ENCODE data around the gene LRRC28. TPM values are rescaled to one million over a fixed set of nuclear protein-coding genes. Genes with fewer than 3 reads are reported as not detected.

LRRC28 gene
- total RNA-seq, 2 experiments from 2014 or later: 15.8 to 18.9 TPM

- H3K27ac Mint-ChIP-seq: no peak overlapping the region
- H3K4me1 Mint-ChIP-seq (ENCODE audit: low read depth): peaks cover 46% of the 10 kb centered on the region
- H3K27me3 Mint-ChIP-seq (ENCODE audit: low read depth): no peaks in the 10 kb centered on the region
- CTCF ChIA-PET: interaction anchor here (0.7 kb wide), 1 partner anchor 157 kb away, joined by 3 read pairs; no protein-coding TSS in a partner anchor
- H3K4me3 Mint-ChIP-seq: no peak overlapping the region
- DNase-seq: no peak
- H3K36me3 Mint-ChIP-seq (ENCODE audit: low read depth): no peaks in the 10 kb centered on the region
- H3K9me3 Mint-ChIP-seq: no peaks in the 10 kb centered on the region
- intact Hi-C loops (cut with micrococcal nuclease): loop anchor here (5.0 to 10.0 kb wide), 3 partner anchors 138 to 415 kb away; partner anchors contain the start of gene MEF2A
Observed at GRCh38 chr15:99429681-99430081, 178.4 kb downstream of the LRRC28 start.

GRCh38 chr15:99430881-99431401 lies 179.7 kb downstream of the LRRC28 start:
- Mint-ChIP-seq H3K27me3 (ENCODE audit: low read depth) (no peaks in the 10 kb centered on the region), H3K4me1 (ENCODE audit: low read depth) (peaks cover 48% of the 10 kb centered on the region), H3K36me3 (ENCODE audit: low read depth) (no peaks in the 10 kb centered on the region), H3K27ac (no peak overlapping the region), H3K9me3 (no peaks in the 10 kb centered on the region), H3K4me3 (no peak overlapping the region)
- intact Hi-C loops (cut with micrococcal nuclease): no loop called here
- CTCF ChIA-PET: no interaction called here
- DNase-seq: no peak

GRCh38 chr15:99431661-99432091 lies 180.4 kb downstream of the LRRC28 start:
- intact Hi-C loops (cut with micrococcal nuclease): no loop called here
- CTCF ChIA-PET: no interaction called here

GRCh38 chr15:99432271-99433025 lies 181.2 kb downstream of the LRRC28 start:
- no peak overlapping the region for H3K4me3 Mint-ChIP-seq
- H3K4me1 Mint-ChIP-seq (ENCODE audit: low read depth): peaks cover 53% of the 10 kb centered on the region
- H3K27me3 Mint-ChIP-seq (ENCODE audit: low read depth): no peaks in the 10 kb centered on the region
- no peak for DNase-seq
- CTCF ChIA-PET: interaction anchor here (1.3 kb wide), 1 partner anchor 272 kb away, joined by 4 read pairs; no protein-coding TSS in a partner anchor
- no peaks in the 10 kb centered on the region for H3K36me3 Mint-ChIP-seq (ENCODE audit: low read depth)
- no peaks in the 10 kb centered on the region for H3K9me3 Mint-ChIP-seq
- H3K27ac Mint-ChIP-seq: no peak overlapping the region
- intact Hi-C loops (cut with micrococcal nuclease): no loop called here

More at GRCh38 chr15:99431661-99432091, 180.4 kb downstream of the LRRC28 start:
- no peaks in the 10 kb centered on the region for H3K36me3 Mint-ChIP-seq (ENCODE audit: low read depth)
- no peak overlapping the region for H3K27ac Mint-ChIP-seq
- H3K27me3 Mint-ChIP-seq (ENCODE audit: low read depth): no peaks in the 10 kb centered on the region
- no peak for DNase-seq
- no peaks in the 10 kb centered on the region for H3K9me3 Mint-ChIP-seq
- peaks cover 49% of the 10 kb centered on the region for H3K4me1 Mint-ChIP-seq (ENCODE audit: low read depth)
- H3K4me3 Mint-ChIP-seq: no peak overlapping the region

GRCh38 chr15:99433026-99433756 lies 181.9 kb downstream of the LRRC28 start:
- Mint-ChIP-seq H3K4me1 (ENCODE audit: low read depth) (peaks cover 59% of the 10 kb centered on the region), H3K27me3 (ENCODE audit: low read depth) (no peaks in the 10 kb centered on the region), H3K4me3 (no peak overlapping the region), H3K27ac (no peak overlapping the region), H3K36me3 (ENCODE audit: low read depth) (no peaks in the 10 kb centered on the region), H3K9me3 (no peaks in the 10 kb centered on the region)
- no peak for DNase-seq
- intact Hi-C loops (cut with micrococcal nuclease): no loop called here
- CTCF ChIA-PET: interaction anchor here (0.9 to 1.3 kb wide), 3 partner anchors 49 to 271 kb away, joined by 3 to 4 read pairs (median 3); no protein-coding TSS in a partner anchor

- no peaks in the 10 kb centered on the region for H3K9me3 Mint-ChIP-seq
- CTCF ChIA-PET: interaction anchor here (0.9 to 1.3 kb wide), 2 partner anchors 48 to 70 kb away, joined by 3 read pairs; no protein-coding TSS in a partner anchor
- H3K27me3 Mint-ChIP-seq (ENCODE audit: low read depth): no peaks in the 10 kb centered on the region
- DNase-seq: no peak
- H3K27ac Mint-ChIP-seq: peak overlapping the region; percentile 3
- peaks cover 65% of the 10 kb centered on the region for H3K4me1 Mint-ChIP-seq (ENCODE audit: low read depth)
- no peak overlapping the region for H3K4me3 Mint-ChIP-seq
- no peaks in the 10 kb centered on the region for H3K36me3 Mint-ChIP-seq (ENCODE audit: low read depth)
- intact Hi-C loops (cut with micrococcal nuclease): no loop called here
Observed at GRCh38 chr15:99433757-99434450, 182.6 kb downstream of the LRRC28 start.

GRCh38 chr15:99434506-99435112 lies 183.3 kb downstream of the LRRC28 start:
- intact Hi-C loops (cut with micrococcal nuclease): no loop called here
- no peak for DNase-seq
- no peak overlapping the region for H3K4me3 Mint-ChIP-seq
- no peaks in the 10 kb centered on the region for H3K27me3 Mint-ChIP-seq (ENCODE audit: low read depth)
- H3K9me3 Mint-ChIP-seq: no peaks in the 10 kb centered on the region
- peaks cover 66% of the 10 kb centered on the region for H3K4me1 Mint-ChIP-seq (ENCODE audit: low read depth)
- CTCF ChIA-PET: interaction anchor here (1.4 kb wide), 1 partner anchor 270 kb away, joined by 4 read pairs; no protein-coding TSS in a partner anchor
- H3K36me3 Mint-ChIP-seq (ENCODE audit: low read depth): no peaks in the 10 kb centered on the region
- peak overlapping the region; percentile 3 for H3K27ac Mint-ChIP-seq

GRCh38 chr15:99435113-99435695 lies 183.9 kb downstream of the LRRC28 start:
- Mint-ChIP-seq H3K36me3 (ENCODE audit: low read depth) (no peaks in the 10 kb centered on the region), H3K4me1 (ENCODE audit: low read depth) (peaks cover 67% of the 10 kb centered on the region), H3K9me3 (no peaks in the 10 kb centered on the region), H3K27ac (no peak overlapping the region), H3K4me3 (no peak overlapping the region), H3K27me3 (ENCODE audit: low read depth) (no peaks in the 10 kb centered on the region)
- CTCF ChIA-PET: interaction anchor here (0.9 to 1.4 kb wide), 2 partner anchors 50 to 269 kb away, joined by 3 to 4 read pairs; no protein-coding TSS in a partner anchor
- DNase-seq: no peak
- intact Hi-C loops (cut with micrococcal nuclease): no loop called here

GRCh38 chr15:99435877-99436541 lies 184.7 kb downstream of the LRRC28 start:
- no peaks in the 10 kb centered on the region for H3K9me3 Mint-ChIP-seq
- no peak overlapping the region for H3K27ac Mint-ChIP-seq
- CTCF ChIA-PET: interaction anchor here (0.9 to 1.4 kb wide), 2 partner anchors 49 to 268 kb away, joined by 3 to 4 read pairs; no protein-coding TSS in a partner anchor
- H3K36me3 Mint-ChIP-seq (ENCODE audit: low read depth): no peaks in the 10 kb centered on the region
- peaks cover 68% of the 10 kb centered on the region for H3K4me1 Mint-ChIP-seq (ENCODE audit: low read depth)
- H3K4me3 Mint-ChIP-seq: no peak overlapping the region
- no peak for DNase-seq
- intact Hi-C loops (cut with micrococcal nuclease): no loop called here
- no peaks in the 10 kb centered on the region for H3K27me3 Mint-ChIP-seq (ENCODE audit: low read depth)

GRCh38 chr15:99436542-99437314 lies 185.4 kb downstream of the LRRC28 start:
- H3K27me3 Mint-ChIP-seq (ENCODE audit: low read depth): no peaks in the 10 kb centered on the region
- H3K27ac Mint-ChIP-seq: no peak overlapping the region
- peaks cover 69% of the 10 kb centered on the region for H3K4me1 Mint-ChIP-seq (ENCODE audit: low read depth)
- CTCF ChIA-PET: no interaction called here
- no peaks in the 10 kb centered on the region for H3K36me3 Mint-ChIP-seq (ENCODE audit: low read depth)
- no peak for DNase-seq
- no peak overlapping the region for H3K4me3 Mint-ChIP-seq
- no peaks in the 10 kb centered on the region for H3K9me3 Mint-ChIP-seq
- intact Hi-C loops (cut with micrococcal nuclease): no loop called here
